Measurements from ENCODE around the gene SLC18A3.

Gene SLC18A3

GRCh38 chr10:49592726-49593563, 17.2 kb upstream of the SLC18A3 start:
- DNase-seq (peak; percentile 67), ATAC-seq (peak; percentile 56)
- no peaks in the 10 kb centered on the region for H3K36me3 Mint-ChIP-seq (ENCODE audit: low read depth)
- H3K27me3 Mint-ChIP-seq, result peaks cover 24% of the 10 kb centered on the region
- H3K9me3 Mint-ChIP-seq, result no peaks in the 10 kb centered on the region
- H3K4me1 Mint-ChIP-seq, result peaks cover 1% of the 10 kb centered on the region
- no peak overlapping the region for H3K27ac Mint-ChIP-seq
- H3K4me3 Mint-ChIP-seq, result no peak overlapping the region

- no peak overlapping the region for H3K4me3 Mint-ChIP-seq
- DNase-seq, result no peak
- no peak overlapping the region for H3K27ac Mint-ChIP-seq
- no peaks in the 10 kb centered on the region for H3K9me3 Mint-ChIP-seq
- H3K27me3 Mint-ChIP-seq, result peaks cover 24% of the 10 kb centered on the region
- peaks cover 1% of the 10 kb centered on the region for H3K4me1 Mint-ChIP-seq
- H3K36me3 Mint-ChIP-seq (ENCODE audit: low read depth), result no peaks in the 10 kb centered on the region
- ATAC-seq, result no peak
These were observed 16.6 kb upstream of the SLC18A3 start for GRCh38 chr10:49593564-49593875.

GRCh38 chr10:49593998-49594397, 16.1 kb upstream of the SLC18A3 start:
- Mint-ChIP-seq H3K27me3 (peaks cover 24% of the 10 kb centered on the region), H3K27ac (no peak overlapping the region), H3K4me1 (peaks cover 1% of the 10 kb centered on the region), H3K9me3 (no peaks in the 10 kb centered on the region), H3K36me3 (ENCODE audit: low read depth) (no peaks in the 10 kb centered on the region), H3K4me3 (no peak overlapping the region)
- ATAC-seq, result no peak
- no peak for DNase-seq

GRCh38 chr10:49594594-49594993, 15.5 kb upstream of the SLC18A3 start:
- DNase-seq, result peak; percentile 34
- no peaks in the 10 kb centered on the region for H3K9me3 Mint-ChIP-seq
- H3K36me3 Mint-ChIP-seq (ENCODE audit: low read depth), result no peaks in the 10 kb centered on the region
- H3K27ac Mint-ChIP-seq, result no peak overlapping the region
- no peak overlapping the region for H3K4me3 Mint-ChIP-seq
- H3K27me3 Mint-ChIP-seq, result peaks cover 24% of the 10 kb centered on the region
- H3K4me1 Mint-ChIP-seq, result peaks cover 1% of the 10 kb centered on the region
- ATAC-seq, result no peak

- DNase-seq (no peak), ATAC-seq (no peak)
- no peak overlapping the region for H3K4me3 Mint-ChIP-seq
- no peaks in the 10 kb centered on the region for H3K36me3 Mint-ChIP-seq (ENCODE audit: low read depth)
- H3K27me3 Mint-ChIP-seq, result peaks cover 23% of the 10 kb centered on the region
- peaks cover 1% of the 10 kb centered on the region for H3K4me1 Mint-ChIP-seq
- no peak overlapping the region for H3K27ac Mint-ChIP-seq
- H3K9me3 Mint-ChIP-seq, result no peaks in the 10 kb centered on the region
These were observed 15.0 kb upstream of the SLC18A3 start for GRCh38 chr10:49595003-49595712.

- Mint-ChIP-seq H3K36me3 (ENCODE audit: low read depth) (no peaks in the 10 kb centered on the region), H3K27me3 (peaks cover 23% of the 10 kb centered on the region)
- no peak for ATAC-seq
These were observed 14.2 kb upstream of the SLC18A3 start for GRCh38 chr10:49595713-49596492.

GRCh38 chr10:49596493-49596809, 13.7 kb upstream of the SLC18A3 start:
- Mint-ChIP-seq H3K27ac (no peak overlapping the region), H3K4me1 (peaks cover 1% of the 10 kb centered on the region), H3K4me3 (no peak overlapping the region), H3K36me3 (ENCODE audit: low read depth) (no peaks in the 10 kb centered on the region), H3K27me3 (peaks cover 24% of the 10 kb centered on the region), H3K9me3 (no peaks in the 10 kb centered on the region)
- DNase-seq (no peak), ATAC-seq (no peak)

More at GRCh38 chr10:49595713-49596492, 14.2 kb upstream of the SLC18A3 start:
- Mint-ChIP-seq H3K9me3 (no peaks in the 10 kb centered on the region), H3K27ac (no peak overlapping the region), H3K4me3 (no peak overlapping the region), H3K4me1 (peaks cover 1% of the 10 kb centered on the region)
- DNase-seq, result no peak

GRCh38 chr10:49596836-49597235, 13.3 kb upstream of the SLC18A3 start:
- H3K4me1 Mint-ChIP-seq, result peaks cover 1% of the 10 kb centered on the region
- no peaks in the 10 kb centered on the region for H3K9me3 Mint-ChIP-seq
- DNase-seq (no peak), ATAC-seq (no peak)
- no peak overlapping the region for H3K27ac Mint-ChIP-seq
- no peaks in the 10 kb centered on the region for H3K36me3 Mint-ChIP-seq (ENCODE audit: low read depth)
- H3K4me3 Mint-ChIP-seq, result no peak overlapping the region
- peaks cover 21% of the 10 kb centered on the region for H3K27me3 Mint-ChIP-seq

GRCh38 chr10:49597426-49598163, 12.5 kb upstream of the SLC18A3 start:
- Mint-ChIP-seq H3K9me3 (no peaks in the 10 kb centered on the region), H3K27ac (no peak overlapping the region), H3K4me1 (peaks cover 1% of the 10 kb centered on the region), H3K36me3 (ENCODE audit: low read depth) (no peaks in the 10 kb centered on the region), H3K27me3 (peaks cover 19% of the 10 kb centered on the region), H3K4me3 (no peak overlapping the region)
- no peak for ATAC-seq
- no peak for DNase-seq

- H3K27ac Mint-ChIP-seq, result no peak overlapping the region
These were observed 11.8 kb upstream of the SLC18A3 start for GRCh38 chr10:49598164-49598856.

GRCh38 chr10:49598986-49599385, 11.1 kb upstream of the SLC18A3 start:
- H3K36me3 Mint-ChIP-seq (ENCODE audit: low read depth), result no peaks in the 10 kb centered on the region
- no peak overlapping the region for H3K27ac Mint-ChIP-seq
- H3K27me3 Mint-ChIP-seq, result peaks cover 21% of the 10 kb centered on the region
- H3K4me1 Mint-ChIP-seq, result no peaks in the 10 kb centered on the region
- no peak for DNase-seq
- no peaks in the 10 kb centered on the region for H3K9me3 Mint-ChIP-seq
- H3K4me3 Mint-ChIP-seq, result no peak overlapping the region
- ATAC-seq, result no peak

More at GRCh38 chr10:49598164-49598856, 11.8 kb upstream of the SLC18A3 start:
- no peaks in the 10 kb centered on the region for H3K4me1 Mint-ChIP-seq
- ATAC-seq (no peak), DNase-seq (no peak)
- peaks cover 18% of the 10 kb centered on the region for H3K27me3 Mint-ChIP-seq
- no peaks in the 10 kb centered on the region for H3K9me3 Mint-ChIP-seq
- H3K36me3 Mint-ChIP-seq (ENCODE audit: low read depth), result no peaks in the 10 kb centered on the region
- H3K4me3 Mint-ChIP-seq, result no peak overlapping the region

GRCh38 chr10:49599546-49599945, 10.6 kb upstream of the SLC18A3 start:
- Mint-ChIP-seq H3K4me1 (no peaks in the 10 kb centered on the region), H3K27ac (no peak overlapping the region), H3K27me3 (peaks cover 23% of the 10 kb centered on the region), H3K36me3 (ENCODE audit: low read depth) (no peaks in the 10 kb centered on the region), H3K4me3 (no peak overlapping the region), H3K9me3 (no peaks in the 10 kb centered on the region)
- DNase-seq (no peak), ATAC-seq (no peak)

GRCh38 chr10:49600046-49600445, 10.1 kb upstream of the SLC18A3 start:
- no peak for ATAC-seq
- Mint-ChIP-seq H3K4me3 (no peak overlapping the region), H3K27me3 (peaks cover 25% of the 10 kb centered on the region), H3K36me3 (ENCODE audit: low read depth) (no peaks in the 10 kb centered on the region), H3K9me3 (no peaks in the 10 kb centered on the region), H3K27ac (no peak overlapping the region), H3K4me1 (no peaks in the 10 kb centered on the region)
- no peak for DNase-seq

All from activated naive CD8-positive, alpha-beta T cell treated with anti-CD3 and anti-CD28 coated beads, Interleukin-2, amount 50 U/mL, for 24 hours (primary cell).